ENCODE results near the gene THRB. TPM values are rescaled to one million over a fixed set of nuclear protein-coding genes. Genes with fewer than 3 reads are reported as not detected.
A peak's percentile ranks its signal among the peaks of the same experiment; 100 is the strongest.

Gene THRB
- total and polyA plus RNA-seq, 9 of the 15 experiments (the other 6 are each of a cell fraction or from before 2014, with no cell fraction given), result 1.7 to 14.9 (median 6.9) TPM

- TF ChIP-seq LEF1 (IDR thresholded peaks at IDR 0.05) (peak; percentile 27; the same call in 1 of the 2 replicates), GTF2E2 (tag; IDR thresholded peaks at IDR 0.05) (no peak), DDX20 (tag; IDR thresholded peaks at IDR 0.05; ENCODE audit: low read depth) (no peak), SMARCA4 (IDR thresholded peaks at IDR 0.05) (0 out of 2 replicates have a peak, but pooled peaks have one; percentile 20), ATF1 (CRISPR knock-in tag; IDR thresholded peaks at IDR 0.05) (no peak), ATF1 (tag; IDR thresholded peaks at IDR 0.05) (peak; percentile 21; the same call in 1 of the 2 replicates), MCM2 (IDR thresholded peaks at IDR 0.05; ENCODE audit: low read depth) (no peak), HMBOX1 (IDR thresholded peaks at IDR 0.05) (no peak), DACH1 (IDR thresholded peaks at IDR 0.05; ENCODE audit: partially characterized antibody) (peak; percentile 75), DPF2 (IDR thresholded peaks at IDR 0.05) (peak; percentile 67), RCOR1 (IDR thresholded peaks at IDR 0.05; ENCODE audit: borderline replicate concordance in 1 of 2, low read depth in 2 of 2, low read length in 2 of 2) (peak in 1 of 2 experiments; percentile 55; a peak in 1 of 4 replicates), CBFA2T2 (conservative IDR thresholded peaks at IDR 0.05) (0 out of 2 replicates have a peak, but pooled peaks have one; percentile 12), ETV1 (tag; conservative IDR thresholded peaks at IDR 0.05; ENCODE audit: low read depth) (peak; percentile 44; the same call in 1 of the 2 replicates), HNRNPL (IDR thresholded peaks at IDR 0.05; ENCODE audit: low read depth, low read length) (no peak), NFRKB (IDR thresholded peaks at IDR 0.05; ENCODE audit: low read depth) (no peak), EP300 (IDR thresholded peaks at IDR 0.05; ENCODE audit: low read length) (peak; percentile 37; the same call in 1 of the 2 replicates), GATAD2B (IDR thresholded peaks at IDR 0.05; ENCODE audit: borderline replicate concordance) (peak; percentile 43; the same call in 1 of the 2 replicates), PHF21A (IDR thresholded peaks at IDR 0.05; ENCODE audit: borderline replicate concordance, low read depth) (no peak)
- TF ChIP-seq, protein P1, sequence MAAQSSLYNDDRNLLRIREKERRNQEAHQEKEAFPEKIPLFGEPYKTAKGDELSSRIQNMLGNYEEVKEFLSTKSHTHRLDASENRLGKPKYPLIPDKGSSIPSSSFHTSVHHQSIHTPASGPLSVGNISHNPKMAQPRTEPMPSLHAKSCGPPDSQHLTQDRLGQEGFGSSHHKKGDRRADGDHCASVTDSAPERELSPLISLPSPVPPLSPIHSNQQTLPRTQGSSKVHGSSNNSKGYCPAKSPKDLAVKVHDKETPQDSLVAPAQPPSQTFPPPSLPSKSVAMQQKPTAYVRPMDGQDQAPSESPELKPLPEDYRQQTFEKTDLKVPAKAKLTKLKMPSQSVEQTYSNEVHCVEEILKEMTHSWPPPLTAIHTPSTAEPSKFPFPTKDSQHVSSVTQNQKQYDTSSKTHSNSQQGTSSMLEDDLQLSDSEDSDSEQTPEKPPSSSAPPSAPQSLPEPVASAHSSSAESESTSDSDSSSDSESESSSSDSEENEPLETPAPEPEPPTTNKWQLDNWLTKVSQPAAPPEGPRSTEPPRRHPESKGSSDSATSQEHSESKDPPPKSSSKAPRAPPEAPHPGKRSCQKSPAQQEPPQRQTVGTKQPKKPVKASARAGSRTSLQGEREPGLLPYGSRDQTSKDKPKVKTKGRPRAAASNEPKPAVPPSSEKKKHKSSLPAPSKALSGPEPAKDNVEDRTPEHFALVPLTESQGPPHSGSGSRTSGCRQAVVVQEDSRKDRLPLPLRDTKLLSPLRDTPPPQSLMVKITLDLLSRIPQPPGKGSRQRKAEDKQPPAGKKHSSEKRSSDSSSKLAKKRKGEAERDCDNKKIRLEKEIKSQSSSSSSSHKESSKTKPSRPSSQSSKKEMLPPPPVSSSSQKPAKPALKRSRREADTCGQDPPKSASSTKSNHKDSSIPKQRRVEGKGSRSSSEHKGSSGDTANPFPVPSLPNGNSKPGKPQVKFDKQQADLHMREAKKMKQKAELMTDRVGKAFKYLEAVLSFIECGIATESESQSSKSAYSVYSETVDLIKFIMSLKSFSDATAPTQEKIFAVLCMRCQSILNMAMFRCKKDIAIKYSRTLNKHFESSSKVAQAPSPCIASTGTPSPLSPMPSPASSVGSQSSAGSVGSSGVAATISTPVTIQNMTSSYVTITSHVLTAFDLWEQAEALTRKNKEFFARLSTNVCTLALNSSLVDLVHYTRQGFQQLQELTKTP (IDR thresholded peaks at IDR 0.05; ENCODE audit: low read depth in 1 of 2, partially characterized antibody in 2 of 2), result no peak
- TF ChIP-seq, protein P2, sequence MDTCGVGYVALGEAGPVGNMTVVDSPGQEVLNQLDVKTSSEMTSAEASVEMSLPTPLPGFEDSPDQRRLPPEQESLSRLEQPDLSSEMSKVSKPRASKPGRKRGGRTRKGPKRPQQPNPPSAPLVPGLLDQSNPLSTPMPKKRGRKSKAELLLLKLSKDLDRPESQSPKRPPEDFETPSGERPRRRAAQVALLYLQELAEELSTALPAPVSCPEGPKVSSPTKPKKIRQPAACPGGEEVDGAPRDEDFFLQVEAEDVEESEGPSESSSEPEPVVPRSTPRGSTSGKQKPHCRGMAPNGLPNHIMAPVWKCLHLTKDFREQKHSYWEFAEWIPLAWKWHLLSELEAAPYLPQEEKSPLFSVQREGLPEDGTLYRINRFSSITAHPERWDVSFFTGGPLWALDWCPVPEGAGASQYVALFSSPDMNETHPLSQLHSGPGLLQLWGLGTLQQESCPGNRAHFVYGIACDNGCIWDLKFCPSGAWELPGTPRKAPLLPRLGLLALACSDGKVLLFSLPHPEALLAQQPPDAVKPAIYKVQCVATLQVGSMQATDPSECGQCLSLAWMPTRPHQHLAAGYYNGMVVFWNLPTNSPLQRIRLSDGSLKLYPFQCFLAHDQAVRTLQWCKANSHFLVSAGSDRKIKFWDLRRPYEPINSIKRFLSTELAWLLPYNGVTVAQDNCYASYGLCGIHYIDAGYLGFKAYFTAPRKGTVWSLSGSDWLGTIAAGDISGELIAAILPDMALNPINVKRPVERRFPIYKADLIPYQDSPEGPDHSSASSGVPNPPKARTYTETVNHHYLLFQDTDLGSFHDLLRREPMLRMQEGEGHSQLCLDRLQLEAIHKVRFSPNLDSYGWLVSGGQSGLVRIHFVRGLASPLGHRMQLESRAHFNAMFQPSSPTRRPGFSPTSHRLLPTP (IDR thresholded peaks at IDR 0.05; ENCODE audit: borderline replicate concordance, extremely low read depth, insufficient read length), result no peak
- TF ChIP-seq, protein P3, sequence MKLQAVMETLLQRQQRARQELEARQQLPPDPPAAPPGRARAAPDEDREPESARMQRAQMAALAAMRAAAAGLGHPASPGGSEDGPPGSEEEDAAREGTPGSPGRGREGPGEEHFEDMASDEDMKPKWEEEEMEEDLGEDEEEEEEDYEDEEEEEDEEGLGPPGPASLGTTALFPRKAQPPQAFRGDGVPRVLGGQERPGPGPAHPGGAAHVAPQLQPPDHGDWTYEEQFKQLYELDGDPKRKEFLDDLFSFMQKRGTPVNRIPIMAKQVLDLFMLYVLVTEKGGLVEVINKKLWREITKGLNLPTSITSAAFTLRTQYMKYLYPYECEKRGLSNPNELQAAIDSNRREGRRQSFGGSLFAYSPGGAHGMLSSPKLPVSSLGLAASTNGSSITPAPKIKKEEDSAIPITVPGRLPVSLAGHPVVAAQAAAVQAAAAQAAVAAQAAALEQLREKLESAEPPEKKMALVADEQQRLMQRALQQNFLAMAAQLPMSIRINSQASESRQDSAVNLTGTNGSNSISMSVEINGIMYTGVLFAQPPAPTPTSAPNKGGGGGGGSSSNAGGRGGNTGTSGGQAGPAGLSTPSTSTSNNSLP (IDR thresholded peaks at IDR 0.05; ENCODE audit: borderline replicate concordance, low read depth, low read length), result peak; percentile 64; the same call in 1 of the 2 replicates
Observed at GRCh38 chr3:24378313-24378712, 116.3 kb downstream of the THRB start (continued).

All from K562 (cell line).